ENCODE results near the gene CHCHD3.
A peak's percentile ranks its signal among the peaks of the same experiment; 100 is the strongest.

Gene CHCHD3

DNA sequence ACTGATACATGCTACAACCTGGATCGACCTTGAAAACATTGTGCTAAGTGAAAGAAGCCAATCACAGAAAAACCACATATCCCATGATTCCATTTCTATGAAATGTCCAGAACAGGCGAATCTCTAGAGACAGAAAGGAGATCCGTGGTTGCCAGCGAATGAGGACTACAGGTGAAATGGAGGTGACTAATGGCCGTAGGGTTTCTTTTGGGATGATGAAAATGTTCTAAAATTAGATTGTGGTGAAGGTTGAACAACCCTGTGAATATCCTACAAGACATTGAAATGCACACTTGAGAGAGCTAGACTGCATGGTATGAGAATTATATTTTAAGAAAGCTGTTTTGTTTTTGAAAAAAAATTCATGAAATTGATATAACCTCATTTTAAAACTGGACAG lies 317.1 kb downstream of the CHCHD3 start:
- no peak for DNase-seq

DNA sequence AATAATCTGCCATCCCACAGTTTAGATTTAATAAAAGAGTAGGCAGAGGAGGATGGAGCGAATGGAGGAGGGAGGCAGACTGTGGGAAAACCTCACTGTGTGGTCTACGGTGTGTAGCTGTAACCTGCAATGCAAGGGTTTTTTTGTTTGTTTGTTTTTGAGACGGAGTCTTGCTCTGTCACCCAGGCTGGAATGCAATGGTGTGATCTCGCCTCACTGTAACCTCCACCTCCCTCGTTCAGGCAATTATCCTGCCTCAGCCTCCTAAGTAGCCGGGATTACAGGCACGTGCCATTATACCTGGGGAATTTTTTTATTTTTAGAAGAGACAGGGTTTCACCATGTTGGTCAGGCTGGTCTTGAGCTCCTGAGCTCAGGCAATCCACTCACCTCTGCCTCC lies 321.0 kb downstream of the CHCHD3 start:
- DNase-seq, result no peak

DNA sequence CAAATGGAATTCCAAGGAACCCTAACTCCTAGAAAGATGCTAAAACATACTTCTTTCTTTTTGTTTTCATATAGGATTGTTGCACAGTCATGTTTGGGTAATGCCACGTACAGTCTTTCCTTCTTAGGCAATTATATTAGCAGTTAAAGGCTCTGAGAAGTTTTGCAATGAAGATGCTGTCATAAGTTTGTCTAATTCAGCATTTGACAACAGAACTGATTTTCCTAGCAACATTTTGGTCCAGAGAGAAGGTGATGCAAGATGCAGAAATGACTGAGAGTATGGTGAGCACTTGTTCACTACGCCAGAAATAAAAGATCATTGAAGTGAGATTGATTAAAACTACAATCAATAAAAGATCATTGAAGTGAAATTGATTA lies 321.7 kb downstream of the CHCHD3 start:
- no peak for DNase-seq

DNA sequence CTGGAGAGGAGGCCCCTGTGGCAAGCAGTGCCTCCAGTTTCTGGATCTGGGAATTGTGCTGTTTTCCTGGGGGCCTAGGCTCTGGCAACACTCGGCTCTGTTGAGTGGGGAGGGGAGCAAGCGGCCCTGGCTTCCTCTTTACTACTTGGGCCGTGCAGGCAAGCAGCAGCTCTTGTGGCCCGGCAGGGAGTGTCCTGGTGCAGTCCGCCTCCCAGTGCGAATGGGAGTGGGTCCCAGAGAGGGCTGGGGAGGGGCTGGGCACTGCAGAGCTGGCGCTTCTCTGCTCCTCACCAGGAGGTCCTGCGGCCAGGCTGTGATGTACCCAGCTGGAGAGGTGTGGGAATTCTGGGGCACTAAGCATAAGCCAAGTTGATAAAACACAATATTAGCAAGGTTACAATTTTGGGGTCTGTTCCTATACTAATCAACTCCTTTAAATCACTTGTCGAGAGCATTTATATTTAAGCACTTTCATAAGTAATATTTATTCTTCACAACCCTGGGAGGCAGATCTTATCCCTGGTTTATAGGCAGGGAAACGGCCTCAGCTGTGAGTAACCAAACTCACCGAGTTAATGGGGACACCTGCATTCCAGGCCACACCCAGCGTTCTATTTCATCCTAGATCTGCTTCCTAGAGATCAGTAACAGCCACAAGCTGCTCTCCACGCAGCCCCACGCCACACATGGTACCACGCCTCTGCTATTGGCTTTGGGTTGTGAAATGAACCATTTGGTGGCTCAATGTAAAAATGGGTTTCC lies 322.2 kb downstream of the CHCHD3 start:
- DNase-seq, result no peak

DNA sequence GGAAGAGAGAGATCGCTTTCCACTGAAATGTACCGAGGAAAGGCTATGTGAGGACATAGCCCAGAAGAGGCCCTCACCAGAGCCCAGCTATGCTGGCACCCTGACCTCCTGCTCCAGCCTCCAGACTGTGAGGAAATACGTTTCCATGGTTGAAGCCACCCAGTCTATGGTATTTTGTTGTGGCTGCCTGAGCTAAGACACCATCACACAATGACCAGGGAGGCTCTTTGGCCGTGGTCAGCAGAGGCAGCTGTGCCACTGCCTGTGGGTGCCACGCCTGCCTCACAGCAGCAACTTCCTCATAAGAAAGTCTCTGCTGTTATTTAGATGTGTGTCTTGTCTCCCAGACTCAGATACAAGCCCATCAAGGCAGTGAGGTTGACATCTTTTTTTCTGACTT lies 322.9 kb downstream of the CHCHD3 start:
- DNase-seq, result no peak

DNA sequence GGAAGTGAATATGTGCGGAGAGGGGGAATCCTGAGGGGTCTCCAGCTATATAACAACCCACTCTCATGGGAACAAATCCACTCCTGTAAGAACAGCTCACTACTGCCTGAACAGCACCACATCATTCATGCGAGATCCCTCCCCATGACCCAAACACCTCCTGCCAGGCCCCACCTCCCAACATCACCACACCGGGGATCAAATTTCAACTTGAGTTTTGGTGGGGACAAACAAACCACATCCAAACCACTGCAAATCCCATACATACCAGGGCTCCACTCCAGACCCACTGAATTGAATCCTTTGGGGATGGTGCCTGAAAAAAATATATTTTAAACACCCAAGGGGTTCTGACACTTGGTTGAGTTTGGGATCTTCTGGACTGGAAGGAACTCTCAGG lies 324.1 kb downstream of the CHCHD3 start:
- DNase-seq, result no peak

DNA sequence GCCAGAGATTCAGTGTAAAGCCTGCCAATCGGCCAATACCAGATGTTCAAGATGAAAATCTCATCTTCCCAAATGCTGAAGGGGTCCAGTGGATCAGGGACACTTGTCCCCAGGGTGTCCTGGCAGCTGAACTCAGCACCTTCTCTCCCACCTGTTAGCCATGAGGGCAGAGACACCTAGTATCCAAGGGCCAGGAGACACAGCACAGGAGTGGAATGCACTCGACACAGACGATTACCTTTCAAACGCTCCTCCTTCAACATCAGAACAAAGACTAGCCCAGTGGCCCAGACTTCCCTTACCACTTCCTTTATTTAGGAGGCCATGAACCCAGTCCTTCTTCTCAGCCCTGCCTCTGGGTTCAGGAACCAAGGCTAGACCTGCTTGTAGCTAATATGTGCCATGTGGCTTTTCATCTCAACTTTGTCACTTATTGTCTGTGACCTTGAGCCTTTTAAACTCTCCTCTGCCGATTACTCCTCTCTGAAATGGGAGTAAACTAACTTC lies 325.4 kb downstream of the CHCHD3 start:
- DNase-seq, result peak; percentile 63

DNA sequence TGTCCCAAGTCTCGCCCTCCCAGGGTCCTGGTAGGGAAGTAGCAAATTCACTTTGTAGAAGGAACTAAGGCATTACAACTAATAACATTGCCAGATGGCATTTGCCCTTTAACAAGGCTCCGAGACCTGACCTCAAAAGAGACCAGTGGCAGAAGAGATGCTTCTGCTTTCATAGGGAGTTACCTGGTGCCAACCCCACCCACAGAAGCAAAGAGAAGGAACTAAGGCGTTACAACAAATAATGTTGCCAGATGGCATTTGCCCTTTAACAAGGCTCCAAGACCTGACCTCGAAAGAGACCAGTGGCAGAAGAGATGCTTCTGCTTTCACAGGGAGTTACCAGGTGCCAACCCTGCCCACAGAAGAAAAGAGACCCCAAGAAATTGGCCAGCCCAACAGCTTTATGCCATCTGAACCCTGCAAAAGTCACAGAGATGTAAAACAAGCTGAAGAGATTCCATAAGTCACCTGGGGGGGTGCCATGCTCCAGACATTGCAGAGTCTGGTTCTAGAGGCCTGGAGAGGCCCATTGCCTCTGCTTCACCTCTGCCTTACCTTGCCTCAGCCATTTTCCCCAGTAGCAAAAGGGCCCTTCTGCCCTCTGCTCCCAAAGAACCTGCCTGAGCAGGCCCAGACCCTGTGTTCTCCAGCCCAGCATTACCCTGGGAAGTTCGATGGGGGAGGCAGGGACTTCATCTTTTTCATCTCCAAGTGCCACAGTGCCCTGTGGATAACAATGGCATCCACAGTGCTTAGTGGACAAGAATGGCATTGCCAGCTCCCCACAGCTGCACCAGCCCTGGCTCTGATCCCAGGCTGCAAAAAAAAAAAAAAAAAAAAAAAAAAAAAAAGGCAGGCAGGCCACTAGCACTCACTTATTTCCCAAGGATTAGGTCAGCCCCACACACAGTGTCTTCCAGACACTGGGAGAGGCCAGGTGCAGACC lies 326.1 kb downstream of the CHCHD3 start:
- DNase-seq, result peak; percentile 83

DNA sequence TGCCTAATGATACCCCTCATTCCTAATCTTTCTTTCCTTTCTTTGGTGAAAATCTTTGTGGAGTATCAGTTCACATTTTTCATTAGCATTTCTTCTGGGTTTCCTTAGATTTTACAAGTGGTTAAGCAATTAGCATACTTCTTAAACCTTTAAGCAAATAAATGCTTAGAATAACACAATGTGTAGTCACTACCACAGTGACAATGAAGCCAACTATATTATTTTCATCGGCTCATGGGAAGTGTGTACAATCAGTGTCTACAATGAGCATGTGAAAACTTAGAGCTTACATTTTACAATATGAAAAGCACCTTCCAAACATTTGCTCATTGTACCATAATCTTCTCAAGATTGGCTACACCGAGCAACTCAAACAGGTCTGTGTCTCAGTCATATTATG lies 329.5 kb downstream of the CHCHD3 start:
- no peak for DNase-seq

DNA sequence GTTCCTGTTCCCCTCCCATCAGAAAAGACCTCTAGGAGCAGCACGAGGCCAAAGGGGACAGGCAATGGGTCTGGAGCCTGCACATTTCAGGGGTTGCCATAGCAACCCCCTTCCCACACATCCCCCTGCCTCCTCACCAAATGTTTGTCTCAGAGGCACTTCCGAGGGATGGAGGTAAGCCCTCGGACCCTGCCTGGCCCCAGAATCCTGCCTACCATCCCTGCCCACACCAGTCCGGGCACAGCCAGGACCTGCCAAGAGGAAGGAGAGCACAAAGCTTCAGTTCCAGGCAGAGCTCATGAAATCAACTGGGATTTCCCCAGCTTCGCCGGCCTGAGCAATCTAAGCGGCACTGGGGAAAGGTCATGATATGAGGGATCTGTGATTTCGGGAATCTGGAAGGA lies 330.6 kb downstream of the CHCHD3 start:
- no peak for DNase-seq

DNA sequence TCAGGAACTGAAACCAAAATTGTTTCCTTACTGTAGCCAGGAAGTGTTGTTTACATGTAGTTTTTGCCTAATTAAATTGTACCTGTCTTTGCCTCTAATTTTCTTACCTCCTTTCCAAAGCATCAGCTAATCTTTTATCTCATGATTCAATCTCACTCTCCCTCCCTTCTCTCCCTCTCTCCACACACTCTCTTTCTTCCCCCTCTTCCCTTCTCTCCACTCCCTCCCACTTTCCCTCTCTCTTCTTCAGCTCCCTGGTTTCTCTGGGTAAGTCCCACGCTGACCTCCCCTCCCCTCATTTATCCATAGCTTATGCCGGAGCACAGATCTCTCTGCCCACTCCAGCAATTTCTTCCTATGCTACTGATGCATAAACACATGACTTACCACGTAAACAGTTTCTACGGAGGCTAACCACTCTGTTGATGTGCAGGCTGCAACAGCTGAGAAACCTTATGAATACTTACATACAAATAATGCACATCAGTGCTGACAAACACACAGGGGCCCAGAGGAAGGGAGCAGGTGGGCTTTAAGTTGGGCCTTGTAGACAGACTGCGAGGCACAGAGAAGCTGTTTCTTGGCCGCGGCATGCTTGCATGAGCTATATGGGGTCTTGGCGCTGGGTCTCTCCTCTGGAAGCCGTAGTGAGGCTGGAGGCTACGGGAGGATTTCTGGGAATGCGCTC lies 331.2 kb downstream of the CHCHD3 start:
- no peak for DNase-seq

DNA sequence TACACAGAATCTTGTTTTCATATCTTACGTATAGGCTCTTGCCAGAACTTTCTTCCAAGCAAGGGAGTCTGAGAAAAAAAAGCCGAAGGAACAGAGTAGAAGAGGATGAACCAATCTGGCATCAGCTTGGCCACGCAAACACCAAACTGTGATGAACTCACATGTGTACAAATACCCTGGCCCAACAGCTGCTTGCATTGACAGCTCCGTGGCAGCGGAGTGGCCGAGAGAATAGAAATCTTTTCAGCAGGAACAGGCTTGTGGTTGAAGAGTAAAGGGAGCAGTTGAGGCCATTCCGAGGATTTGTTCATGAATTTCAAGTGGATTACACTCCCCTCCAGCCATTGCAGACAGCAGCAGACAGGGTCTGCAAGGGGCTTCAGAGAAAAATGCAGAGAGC lies 331.8 kb downstream of the CHCHD3 start:
- no peak for DNase-seq

DNA sequence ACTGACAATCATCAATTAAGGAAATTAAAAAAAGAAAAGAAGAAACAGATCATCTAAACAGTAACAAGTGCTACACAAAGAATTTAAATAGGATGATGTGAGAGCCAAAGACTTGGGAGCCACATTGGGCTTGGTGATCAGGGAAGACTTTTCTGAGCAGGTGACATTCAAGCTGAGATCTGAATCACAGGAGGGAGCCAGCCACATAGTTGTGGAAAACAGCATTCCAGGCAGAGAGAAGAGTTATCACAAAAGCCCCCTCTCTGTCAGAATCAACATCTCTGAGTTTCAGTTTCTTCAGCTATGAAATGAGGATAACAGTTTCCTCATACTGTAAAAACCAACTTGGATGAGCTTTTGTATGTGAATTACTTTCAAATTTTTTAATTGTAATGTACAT lies 336.4 kb downstream of the CHCHD3 start:
- DNase-seq, result no peak

DNA sequence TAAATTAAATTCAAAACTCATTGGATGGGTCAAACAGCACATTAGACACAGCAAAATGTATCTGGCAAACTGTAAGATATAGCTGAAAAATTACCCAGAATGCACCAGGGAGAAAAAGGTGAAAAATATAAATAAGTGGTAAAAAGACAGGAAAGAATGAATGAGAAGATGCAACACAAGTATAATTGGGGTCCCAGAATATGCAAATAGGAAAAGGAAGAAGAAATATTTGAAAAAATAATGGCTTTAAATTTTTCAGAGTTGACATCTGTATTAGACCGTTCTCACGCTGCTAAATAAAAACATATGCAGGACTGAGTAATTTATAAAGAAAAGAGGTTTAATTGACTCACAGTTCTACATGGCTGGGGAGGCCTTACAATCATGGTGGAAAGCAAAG lies 337.9 kb downstream of the CHCHD3 start:
- DNase-seq, result no peak

DNA sequence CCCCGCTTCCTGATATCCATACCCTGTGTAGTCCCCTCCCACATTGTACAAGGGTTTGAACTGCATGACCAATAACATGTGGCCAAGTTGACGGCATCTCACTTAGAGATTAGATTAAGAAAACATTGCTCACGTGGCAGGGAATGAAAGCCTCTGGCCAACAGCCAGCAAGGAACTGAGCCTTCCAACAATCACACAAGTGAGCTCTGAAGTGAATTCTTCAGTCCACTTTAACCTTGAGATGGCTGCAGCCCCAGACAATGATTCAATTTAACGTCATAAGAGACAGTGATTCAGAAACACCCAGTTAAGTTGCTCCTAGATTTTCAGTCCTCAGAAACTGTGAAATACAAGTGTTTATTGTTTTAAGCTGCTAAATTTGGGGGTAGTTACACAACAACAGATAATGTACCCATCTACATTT lies 339.7 kb downstream of the CHCHD3 start:
- no peak for DNase-seq

DNA sequence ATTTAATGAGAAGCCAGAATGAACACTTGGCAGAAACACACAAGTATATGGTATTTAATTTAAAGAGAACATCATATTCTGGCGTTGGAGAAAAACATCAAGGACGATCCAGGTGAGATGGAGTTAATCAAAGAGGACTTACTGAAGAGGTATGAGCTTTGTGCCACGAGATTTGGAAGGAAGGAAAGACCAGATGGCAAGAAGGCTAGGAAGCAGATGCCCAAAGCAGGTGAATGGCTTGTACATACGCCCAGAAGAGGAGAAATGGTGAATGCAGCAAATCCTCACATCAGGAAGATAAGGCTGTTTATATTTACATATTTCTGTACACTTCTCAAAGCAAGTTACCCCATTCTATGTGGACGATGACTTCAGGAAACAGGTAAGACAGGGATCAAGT lies 341.7 kb downstream of the CHCHD3 start:
- no peak for DNase-seq

DNA sequence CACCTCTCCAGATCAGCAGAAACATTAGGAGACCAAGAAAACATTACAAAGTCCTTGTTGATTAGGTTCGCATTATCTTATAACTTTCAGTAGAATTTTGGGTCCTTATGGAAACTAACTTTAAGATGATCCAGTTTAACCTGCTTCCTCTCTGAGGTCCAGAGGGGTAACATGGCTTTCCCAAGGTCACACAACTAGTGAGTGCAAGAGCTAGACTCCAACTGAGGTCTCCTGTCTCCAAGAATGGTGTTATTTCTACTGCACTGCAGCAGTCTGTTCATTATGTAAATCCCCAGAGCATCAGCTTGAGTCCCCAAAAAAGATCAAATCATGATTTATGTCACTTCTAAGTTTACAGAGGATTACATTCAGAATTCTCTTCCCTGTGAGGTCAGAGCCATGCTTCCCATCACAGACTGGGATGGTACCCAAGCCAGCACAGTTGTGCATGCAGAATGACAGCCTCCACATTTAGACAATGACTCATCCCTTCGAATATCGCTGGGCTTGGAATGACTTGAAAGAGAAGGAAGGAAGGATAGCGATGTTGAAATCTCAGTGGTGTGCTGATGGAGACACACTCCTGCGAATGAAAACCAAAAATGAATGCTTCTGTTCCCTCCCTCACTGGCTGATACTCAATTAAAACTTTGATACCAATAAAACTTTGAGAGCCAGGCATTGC lies 342.5 kb downstream of the CHCHD3 start:
- DNase-seq, result no peak

DNA sequence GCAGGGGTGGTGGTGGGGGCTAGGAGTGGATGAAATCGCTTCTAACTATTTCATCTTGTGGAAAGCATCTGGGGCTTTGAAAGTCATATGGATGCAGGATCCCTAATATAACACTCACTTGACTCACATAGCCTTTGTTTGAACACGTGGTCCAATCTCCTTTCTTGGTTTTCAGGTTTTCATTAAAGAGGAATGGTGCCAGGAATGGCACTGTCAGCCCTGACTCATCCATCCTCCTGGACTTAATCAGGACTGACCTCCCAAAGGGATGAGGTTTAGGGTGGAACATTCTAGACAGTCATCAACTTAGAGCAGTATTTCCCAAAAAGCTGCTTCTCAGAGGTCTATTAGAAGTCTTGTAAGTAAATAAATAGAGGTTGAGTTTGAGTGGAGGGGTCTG lies 343.6 kb downstream of the CHCHD3 start:
- DNase-seq, result no peak

DNA sequence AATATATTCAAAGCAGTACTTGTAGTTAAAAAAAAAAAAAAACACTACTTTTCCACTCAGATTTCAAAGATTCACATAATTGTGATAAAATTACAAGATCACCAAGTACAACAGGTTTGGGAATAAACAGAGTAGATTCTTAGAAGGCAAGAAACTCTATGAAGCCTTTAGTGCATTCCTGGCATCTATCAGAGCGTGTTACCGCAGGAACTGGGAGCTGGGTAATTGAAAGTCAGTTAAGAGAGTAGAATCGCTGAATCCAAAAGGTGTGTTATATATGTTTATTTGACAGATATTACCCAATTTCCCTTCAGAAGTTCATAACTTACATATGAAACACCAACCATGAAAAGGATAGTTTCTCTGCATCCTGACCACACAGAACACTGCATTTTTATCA lies 346.4 kb downstream of the CHCHD3 start:
- no peak for DNase-seq

Data from NCI-H1105 treated with DMSO at 0.1 percent for 48 hours (cell line).